ENCODE measurements around the gene ROBO1.

The ROBO1 gene

DNA sequence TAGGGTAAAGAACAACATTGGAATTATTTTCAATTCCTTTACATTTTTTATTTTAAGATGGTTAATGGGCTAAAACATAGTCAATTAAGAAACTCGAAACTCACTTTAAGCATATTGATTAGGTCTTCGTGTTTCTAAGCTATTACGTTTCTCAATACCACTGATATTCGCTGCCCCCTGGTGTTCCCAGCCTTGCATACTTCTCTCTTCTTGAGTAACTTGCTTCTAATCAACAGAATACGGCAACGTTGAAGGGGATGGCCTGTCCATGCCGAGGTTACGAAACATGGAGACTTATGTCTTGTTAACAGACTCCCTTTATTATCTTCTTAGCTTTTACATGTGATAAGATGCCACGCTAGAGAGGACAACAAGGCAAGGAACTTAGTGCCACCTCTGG lies 43.6 kb downstream of the ROBO1 start:
- no peak for ATAC-seq (ENCODE audit: insufficient read depth, low read depth)
- Histone ChIP-seq H3K4me2 (ENCODE audit: insufficient read depth, low read length) (no peak overlapping the region), H3K4me3 (ENCODE audit: low read depth in 1 of 2, low read length in 2 of 2) (no peak overlapping the region)

GRCh38 chr3:79690072-79690471 lies 77.7 kb downstream of the ROBO1 start:
- Histone ChIP-seq H3K9ac (ENCODE audit: low read depth, low read length) (no peak overlapping the region), H3K4me2 (ENCODE audit: insufficient read depth, low read length) (no peak overlapping the region), H4K20me1 (ENCODE audit: insufficient read depth, low read length) (no peaks in the 10 kb centered on the region), H2AFZ (ENCODE audit: low read depth, low read length) (no peak overlapping the region), H3K27ac (ENCODE audit: low read length) (no peak overlapping the region), H3K9me3 (ENCODE audit: insufficient read depth, low read length, severe bottlenecking) (no peaks in the 10 kb centered on the region), H3K36me3 (ENCODE audit: insufficient read depth, low read length) (no peaks in the 10 kb centered on the region), H3K4me3 (ENCODE audit: low read depth in 1 of 2, low read length in 2 of 2) (no peak overlapping the region), H3K79me2 (ENCODE audit: insufficient read depth, low read length) (no peaks in the 10 kb centered on the region), H3K4me1 (ENCODE audit: insufficient read depth, low read length) (no peaks in the 10 kb centered on the region), H3K27me3 (ENCODE audit: insufficient read depth, low read length, poor library complexity) (no peaks in the 10 kb centered on the region)
- no peak for TF ChIP-seq EZH2 (IDR thresholded peaks at IDR 0.05; ENCODE audit: borderline replicate concordance, low read depth, low read length, severe bottlenecking)
- TF ChIP-seq, protein P1, sequence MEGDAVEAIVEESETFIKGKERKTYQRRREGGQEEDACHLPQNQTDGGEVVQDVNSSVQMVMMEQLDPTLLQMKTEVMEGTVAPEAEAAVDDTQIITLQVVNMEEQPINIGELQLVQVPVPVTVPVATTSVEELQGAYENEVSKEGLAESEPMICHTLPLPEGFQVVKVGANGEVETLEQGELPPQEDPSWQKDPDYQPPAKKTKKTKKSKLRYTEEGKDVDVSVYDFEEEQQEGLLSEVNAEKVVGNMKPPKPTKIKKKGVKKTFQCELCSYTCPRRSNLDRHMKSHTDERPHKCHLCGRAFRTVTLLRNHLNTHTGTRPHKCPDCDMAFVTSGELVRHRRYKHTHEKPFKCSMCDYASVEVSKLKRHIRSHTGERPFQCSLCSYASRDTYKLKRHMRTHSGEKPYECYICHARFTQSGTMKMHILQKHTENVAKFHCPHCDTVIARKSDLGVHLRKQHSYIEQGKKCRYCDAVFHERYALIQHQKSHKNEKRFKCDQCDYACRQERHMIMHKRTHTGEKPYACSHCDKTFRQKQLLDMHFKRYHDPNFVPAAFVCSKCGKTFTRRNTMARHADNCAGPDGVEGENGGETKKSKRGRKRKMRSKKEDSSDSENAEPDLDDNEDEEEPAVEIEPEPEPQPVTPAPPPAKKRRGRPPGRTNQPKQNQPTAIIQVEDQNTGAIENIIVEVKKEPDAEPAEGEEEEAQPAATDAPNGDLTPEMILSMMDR (IDR thresholded peaks at IDR 0.05; ENCODE audit: borderline replicate concordance, extremely low read depth, low read length, poor library complexity, severe bottlenecking) = no peak
- ATAC-seq (ENCODE audit: insufficient read depth, low read depth) (no peak), DNase-seq (no peak)

More for the DNA sequence above, 43.6 kb downstream of the ROBO1 start:
- TF ChIP-seq, protein P1 (IDR thresholded peaks at IDR 0.05; ENCODE audit: borderline replicate concordance, extremely low read depth, low read length, poor library complexity, severe bottlenecking) = no peak
- no peak for TF ChIP-seq EZH2 (IDR thresholded peaks at IDR 0.05; ENCODE audit: borderline replicate concordance, low read depth, low read length, severe bottlenecking)
- no peaks in the 10 kb centered on the region for H3K36me3 ChIP-seq (ENCODE audit: insufficient read depth, low read length)
- no peaks in the 10 kb centered on the region for H3K79me2 ChIP-seq (ENCODE audit: insufficient read depth, low read length)
- H3K4me1 ChIP-seq (ENCODE audit: insufficient read depth, low read length) = no peaks in the 10 kb centered on the region
- no peaks in the 10 kb centered on the region for H3K9me3 ChIP-seq (ENCODE audit: insufficient read depth, low read length, severe bottlenecking)
- no peaks in the 10 kb centered on the region for H3K27me3 ChIP-seq (ENCODE audit: insufficient read depth, low read length, poor library complexity)
- DNase-seq = no peak
- no peak overlapping the region for H3K9ac ChIP-seq (ENCODE audit: low read depth, low read length)
- no peak overlapping the region for H2AFZ ChIP-seq (ENCODE audit: low read depth, low read length)
- no peaks in the 10 kb centered on the region for H4K20me1 ChIP-seq (ENCODE audit: insufficient read depth, low read length)
- no peak overlapping the region for H3K27ac ChIP-seq (ENCODE audit: low read length)

DNA sequence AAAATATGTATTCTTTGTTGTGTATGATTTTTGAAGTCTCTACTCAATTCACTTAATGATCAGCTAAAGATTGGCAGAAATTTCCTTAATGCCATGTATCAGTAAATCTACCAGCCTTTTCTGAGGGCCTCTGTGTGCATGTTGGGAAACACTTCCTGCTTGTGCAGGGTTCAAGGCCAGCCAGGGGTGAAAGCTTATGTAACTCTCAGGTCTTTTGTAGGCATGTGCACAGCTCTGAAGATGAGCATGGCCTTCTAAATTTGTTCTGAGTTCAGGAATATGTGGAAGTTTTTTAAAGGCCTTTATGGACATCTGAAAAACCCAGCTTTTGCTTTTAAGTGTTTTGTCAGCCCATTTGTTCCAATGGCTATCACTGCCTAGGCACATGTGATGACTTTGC lies 82.7 kb downstream of the ROBO1 start:
- Histone ChIP-seq H3K4me3 (ENCODE audit: low read depth in 1 of 2, low read length in 2 of 2) (no peak overlapping the region), H3K9me3 (ENCODE audit: insufficient read depth, low read length, severe bottlenecking) (no peaks in the 10 kb centered on the region), H4K20me1 (ENCODE audit: insufficient read depth, low read length) (no peaks in the 10 kb centered on the region), H2AFZ (ENCODE audit: low read depth, low read length) (no peak overlapping the region), H3K4me1 (ENCODE audit: insufficient read depth, low read length) (no peaks in the 10 kb centered on the region), H3K79me2 (ENCODE audit: insufficient read depth, low read length) (no peaks in the 10 kb centered on the region), H3K4me2 (ENCODE audit: insufficient read depth, low read length) (no peak overlapping the region), H3K9ac (ENCODE audit: low read depth, low read length) (no peak overlapping the region), H3K27me3 (ENCODE audit: insufficient read depth, low read length, poor library complexity) (no peaks in the 10 kb centered on the region), H3K27ac (ENCODE audit: low read length) (no peak overlapping the region), H3K36me3 (ENCODE audit: insufficient read depth, low read length) (no peaks in the 10 kb centered on the region)
- no peak for TF ChIP-seq EZH2 (IDR thresholded peaks at IDR 0.05; ENCODE audit: borderline replicate concordance, low read depth, low read length, severe bottlenecking)
- TF ChIP-seq, protein P1 (IDR thresholded peaks at IDR 0.05; ENCODE audit: borderline replicate concordance, extremely low read depth, low read length, poor library complexity, severe bottlenecking) = no peak
- ATAC-seq (ENCODE audit: insufficient read depth, low read depth) = no peak
- no peak for DNase-seq

- Histone ChIP-seq H3K36me3 (ENCODE audit: insufficient read depth, low read length) (no peaks in the 10 kb centered on the region), H3K4me2 (ENCODE audit: insufficient read depth, low read length) (no peak overlapping the region), H3K9ac (ENCODE audit: low read depth, low read length) (no peak overlapping the region), H3K27me3 (ENCODE audit: insufficient read depth, low read length, poor library complexity) (no peaks in the 10 kb centered on the region), H4K20me1 (ENCODE audit: insufficient read depth, low read length) (no peaks in the 10 kb centered on the region), H2AFZ (ENCODE audit: low read depth, low read length) (no peak overlapping the region), H3K27ac (ENCODE audit: low read length) (no peak overlapping the region), H3K4me1 (ENCODE audit: insufficient read depth, low read length) (no peaks in the 10 kb centered on the region), H3K4me3 (ENCODE audit: low read depth in 1 of 2, low read length in 2 of 2) (no peak overlapping the region), H3K9me3 (ENCODE audit: insufficient read depth, low read length, severe bottlenecking) (no peaks in the 10 kb centered on the region), H3K79me2 (ENCODE audit: insufficient read depth, low read length) (no peaks in the 10 kb centered on the region)
- no peak for ATAC-seq (ENCODE audit: insufficient read depth, low read depth)
- no peak for DNase-seq
- TF ChIP-seq, protein P1 (IDR thresholded peaks at IDR 0.05; ENCODE audit: borderline replicate concordance, extremely low read depth, low read length, poor library complexity, severe bottlenecking) = no peak
- TF ChIP-seq EZH2 (IDR thresholded peaks at IDR 0.05; ENCODE audit: borderline replicate concordance, low read depth, low read length, severe bottlenecking) = no peak
These were observed 83.8 kb downstream of the ROBO1 start for GRCh38 chr3:79684041-79684440.
